ENCODE data around the gene RGS7. TPM values are rescaled to one million over a fixed set of nuclear protein-coding genes. Genes with fewer than 3 reads are reported as not detected.

RGS7 gene
- polyA plus RNA-seq, 1 donor from 2014 or later: 24.2 TPM

DNA sequence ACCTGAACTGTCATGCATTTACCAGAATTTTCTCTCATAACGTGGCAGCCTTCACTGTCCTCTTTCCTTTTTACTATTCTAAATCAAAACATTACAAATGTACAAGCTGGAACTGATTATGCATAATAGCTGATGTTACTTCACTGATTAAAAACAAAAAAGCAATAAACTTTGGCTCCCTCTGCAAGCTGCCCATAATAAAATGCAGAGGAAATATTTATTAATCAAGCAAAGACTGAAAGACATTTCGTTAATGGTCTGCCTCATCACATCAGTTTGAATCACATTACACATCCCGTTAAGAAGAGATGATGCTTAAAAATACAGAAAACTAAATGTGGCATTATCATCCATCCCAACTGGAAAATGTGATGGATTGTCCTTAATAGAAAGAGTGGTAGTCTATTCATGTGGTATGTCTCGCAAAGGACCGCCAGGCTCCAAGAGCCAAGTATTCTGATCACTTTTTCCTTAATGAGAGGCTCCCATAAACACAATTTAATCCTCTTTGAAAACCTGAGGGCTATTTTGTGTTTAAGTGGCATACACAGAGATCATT is 225.3 kb downstream of the RGS7 start:
- no peaks in the 10 kb centered on the region for H3K36me3 ChIP-seq (ENCODE audit: insufficient read depth, low read length)
- H3K4me2 ChIP-seq (ENCODE audit: low read length): no peak overlapping the region
- no peak for TF ChIP-seq EP300 (conservative IDR thresholded peaks at IDR 0.05; ENCODE audit: poor library complexity, severe bottlenecking)
- TF ChIP-seq SMC3 (conservative IDR thresholded peaks at IDR 0.05; ENCODE audit: poor library complexity): no peak
- TF ChIP-seq, protein P1, sequence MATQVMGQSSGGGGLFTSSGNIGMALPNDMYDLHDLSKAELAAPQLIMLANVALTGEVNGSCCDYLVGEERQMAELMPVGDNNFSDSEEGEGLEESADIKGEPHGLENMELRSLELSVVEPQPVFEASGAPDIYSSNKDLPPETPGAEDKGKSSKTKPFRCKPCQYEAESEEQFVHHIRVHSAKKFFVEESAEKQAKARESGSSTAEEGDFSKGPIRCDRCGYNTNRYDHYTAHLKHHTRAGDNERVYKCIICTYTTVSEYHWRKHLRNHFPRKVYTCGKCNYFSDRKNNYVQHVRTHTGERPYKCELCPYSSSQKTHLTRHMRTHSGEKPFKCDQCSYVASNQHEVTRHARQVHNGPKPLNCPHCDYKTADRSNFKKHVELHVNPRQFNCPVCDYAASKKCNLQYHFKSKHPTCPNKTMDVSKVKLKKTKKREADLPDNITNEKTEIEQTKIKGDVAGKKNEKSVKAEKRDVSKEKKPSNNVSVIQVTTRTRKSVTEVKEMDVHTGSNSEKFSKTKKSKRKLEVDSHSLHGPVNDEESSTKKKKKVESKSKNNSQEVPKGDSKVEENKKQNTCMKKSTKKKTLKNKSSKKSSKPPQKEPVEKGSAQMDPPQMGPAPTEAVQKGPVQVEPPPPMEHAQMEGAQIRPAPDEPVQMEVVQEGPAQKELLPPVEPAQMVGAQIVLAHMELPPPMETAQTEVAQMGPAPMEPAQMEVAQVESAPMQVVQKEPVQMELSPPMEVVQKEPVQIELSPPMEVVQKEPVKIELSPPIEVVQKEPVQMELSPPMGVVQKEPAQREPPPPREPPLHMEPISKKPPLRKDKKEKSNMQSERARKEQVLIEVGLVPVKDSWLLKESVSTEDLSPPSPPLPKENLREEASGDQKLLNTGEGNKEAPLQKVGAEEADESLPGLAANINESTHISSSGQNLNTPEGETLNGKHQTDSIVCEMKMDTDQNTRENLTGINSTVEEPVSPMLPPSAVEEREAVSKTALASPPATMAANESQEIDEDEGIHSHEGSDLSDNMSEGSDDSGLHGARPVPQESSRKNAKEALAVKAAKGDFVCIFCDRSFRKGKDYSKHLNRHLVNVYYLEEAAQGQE (IDR thresholded peaks at IDR 0.05; ENCODE audit: borderline replicate concordance): no peak
- no peak for TF ChIP-seq POLR2AphosphoS5 (IDR thresholded peaks at IDR 0.05)
- TF ChIP-seq MXI1 (conservative IDR thresholded peaks at IDR 0.05; ENCODE audit: poor library complexity, severe bottlenecking): no peak
- TF ChIP-seq, protein P2, sequence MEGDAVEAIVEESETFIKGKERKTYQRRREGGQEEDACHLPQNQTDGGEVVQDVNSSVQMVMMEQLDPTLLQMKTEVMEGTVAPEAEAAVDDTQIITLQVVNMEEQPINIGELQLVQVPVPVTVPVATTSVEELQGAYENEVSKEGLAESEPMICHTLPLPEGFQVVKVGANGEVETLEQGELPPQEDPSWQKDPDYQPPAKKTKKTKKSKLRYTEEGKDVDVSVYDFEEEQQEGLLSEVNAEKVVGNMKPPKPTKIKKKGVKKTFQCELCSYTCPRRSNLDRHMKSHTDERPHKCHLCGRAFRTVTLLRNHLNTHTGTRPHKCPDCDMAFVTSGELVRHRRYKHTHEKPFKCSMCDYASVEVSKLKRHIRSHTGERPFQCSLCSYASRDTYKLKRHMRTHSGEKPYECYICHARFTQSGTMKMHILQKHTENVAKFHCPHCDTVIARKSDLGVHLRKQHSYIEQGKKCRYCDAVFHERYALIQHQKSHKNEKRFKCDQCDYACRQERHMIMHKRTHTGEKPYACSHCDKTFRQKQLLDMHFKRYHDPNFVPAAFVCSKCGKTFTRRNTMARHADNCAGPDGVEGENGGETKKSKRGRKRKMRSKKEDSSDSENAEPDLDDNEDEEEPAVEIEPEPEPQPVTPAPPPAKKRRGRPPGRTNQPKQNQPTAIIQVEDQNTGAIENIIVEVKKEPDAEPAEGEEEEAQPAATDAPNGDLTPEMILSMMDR (IDR thresholded peaks at IDR 0.05; ENCODE audit: poor library complexity, severe bottlenecking): no peak
- TF ChIP-seq TAF1 (IDR thresholded peaks at IDR 0.05; ENCODE audit: low read depth): no peak
- TF ChIP-seq RAD21 (conservative IDR thresholded peaks at IDR 0.05): no peak
- no peak for TF ChIP-seq EZH2 (IDR thresholded peaks at IDR 0.05; ENCODE audit: borderline replicate concordance, insufficient read depth, low read length, poor library complexity, severe bottlenecking)

DNA sequence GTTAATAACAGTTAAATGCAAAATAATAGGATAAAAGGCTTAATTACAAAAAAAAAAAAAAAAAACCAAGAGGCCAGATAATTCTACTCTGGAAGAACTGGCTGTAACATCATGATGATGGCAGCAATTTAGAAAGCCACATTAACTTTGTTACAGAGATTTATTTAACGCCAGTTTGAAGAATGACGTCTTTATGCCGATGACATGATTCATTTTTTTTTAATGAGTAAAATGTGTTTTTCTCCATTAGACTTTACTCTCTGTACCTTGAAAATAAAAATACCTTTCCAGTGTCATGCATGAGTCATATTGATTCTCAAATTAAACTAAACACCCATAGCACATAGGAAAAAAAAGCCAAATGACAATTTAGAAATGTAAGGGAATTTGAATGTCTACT is 226.1 kb downstream of the RGS7 start:
- Histone ChIP-seq H3K4me3 (ENCODE audit: low read length) (no peak overlapping the region), H3K9ac (ENCODE audit: low read length) (no peak overlapping the region), H3F3A (ENCODE audit: insufficient read depth, low read length, poor library complexity, severe bottlenecking) (no peaks in the 10 kb centered on the region), H3K27me3 (ENCODE audit: insufficient read depth, low read depth, low read length) (no peaks in the 10 kb centered on the region), H3K27ac (ENCODE audit: low read length) (no peak overlapping the region), H2AFZ (ENCODE audit: low read depth, low read length) (no peak overlapping the region), H4K20me1 (ENCODE audit: insufficient read depth) (no peaks in the 10 kb centered on the region), H3K4me2 (ENCODE audit: low read length) (no peak overlapping the region), H3K9me3 (ENCODE audit: low read length) (no peaks in the 10 kb centered on the region), H3K9me2 (ENCODE audit: insufficient read depth, low read length) (no peaks in the 10 kb centered on the region), H3K79me2 (replicated peaks; ENCODE audit: insufficient read depth, low read length) (no peaks in the 10 kb centered on the region), H3K36me3 (ENCODE audit: insufficient read depth, low read length) (no peaks in the 10 kb centered on the region)
- TF ChIP-seq, protein P2 (IDR thresholded peaks at IDR 0.05; ENCODE audit: poor library complexity, severe bottlenecking): no peak
- TF ChIP-seq EZH2 (IDR thresholded peaks at IDR 0.05; ENCODE audit: borderline replicate concordance, insufficient read depth, low read length, poor library complexity, severe bottlenecking) (no peak), EP300 (conservative IDR thresholded peaks at IDR 0.05; ENCODE audit: poor library complexity, severe bottlenecking) (no peak)
- TF ChIP-seq, protein P1 (IDR thresholded peaks at IDR 0.05; ENCODE audit: borderline replicate concordance): no peak

More for the DNA sequence above, 225.3 kb downstream of the RGS7 start:
- Histone ChIP-seq H3K9me3 (ENCODE audit: low read length) (no peaks in the 10 kb centered on the region), H3K79me2 (replicated peaks; ENCODE audit: insufficient read depth, low read length) (no peaks in the 10 kb centered on the region), H3K27ac (ENCODE audit: low read length) (no peak overlapping the region), H3K27me3 (ENCODE audit: insufficient read depth, low read depth, low read length) (no peaks in the 10 kb centered on the region), H3K9me2 (ENCODE audit: insufficient read depth, low read length) (no peaks in the 10 kb centered on the region), H3F3A (ENCODE audit: insufficient read depth, low read length, poor library complexity, severe bottlenecking) (no peaks in the 10 kb centered on the region), H4K20me1 (ENCODE audit: insufficient read depth) (no peaks in the 10 kb centered on the region), H3K4me3 (ENCODE audit: low read length) (no peak overlapping the region), H2AFZ (ENCODE audit: low read depth, low read length) (no peak overlapping the region), H3K9ac (ENCODE audit: low read length) (no peak overlapping the region)
